Neural progenitor cell (in vitro differentiated cells): ENCODE results near the gene PRSS36.

Experiments used
- CTCF ChIP-seq: fragments of 200-600 bp; sonication (generic); IDR thresholded peaks from 2 replicates; pipeline ENCODE4 v1.5.1; 2017; ENCODE audit warnings: antibody characterized with exemption, mild to moderate bottlenecking
- EZH2 ChIP-seq: fragments of 200-600 bp; sonication (generic); IDR thresholded peaks from 2 replicates; pipeline ENCODE4 v1.6.1; 2017; ENCODE audit warnings: antibody characterized with exemption, mild to moderate bottlenecking, moderate library complexity
- EZH2phosphoT487 ChIP-seq: fragments of 200-600 bp; sonication (generic); IDR thresholded peaks from 2 replicates; pipeline ENCODE4 v1.6.1; 2017; ENCODE audit warnings: antibody characterized with exemption

- TF ChIP-seq CTCF (peak; percentile 13), EZH2 (no peak), EZH2phosphoT487 (no peak)
Observed at GRCh38 chr16:31143694-31144148, 6.1 kb downstream of the PRSS36 start.
